Activated T-cell treated with anti-CD3 and anti-CD28 coated beads, Interleukin-2, amount 50 U/mL, for 4 hours (primary cell): Measurements from ENCODE around the gene XAF1. TPM values are rescaled to one million over a fixed set of nuclear protein-coding genes. Genes with fewer than 3 reads are reported as not detected.
"Not testable (repeated sequence)": the region's sequence is repeated elsewhere in the genome, so short reads cannot be mapped to it uniquely, and the experiment has no call there.

Source experiments
- ATAC-seq, 2 donors: fragments of 200-7000 bp; cut with Tn5 transposase; one replicate each; pipeline ENCODE4 v1.10.0; 2021
- DNase-seq: peaks from one replicate; pipeline ENCODE4 v3.0.0-alpha.2; 2020
- H3K27me3 Mint-ChIP-seq: one replicate; pipeline ENCODE4 v1.8.0; 2021; ENCODE audit warnings: low read depth, mixed read lengths
- H3K36me3 Mint-ChIP-seq: one replicate; pipeline ENCODE4 v1.8.0; 2022; ENCODE audit warnings: mixed read lengths; ENCODE audit not compliant: insufficient read depth
- H3K4me1 Mint-ChIP-seq: one replicate; pipeline ENCODE4 v1.8.0; 2021; ENCODE audit warnings: low read depth, mixed read lengths
- H3K4me3 Mint-ChIP-seq: one replicate; pipeline ENCODE4 v1.8.0; 2021; ENCODE audit warnings: mild to moderate bottlenecking, moderate library complexity, mixed read lengths
- H3K9me3 Mint-ChIP-seq: one replicate; pipeline ENCODE4 v1.8.0; 2021; ENCODE audit warnings: mixed read lengths
- total RNA-seq, 3 donors: library from RNA; stranded (reverse); gene quantifications; one replicate each; pipeline ENCODE4 v1.2.1, GENCODE V29; 2021

XAF1 gene
- total RNA-seq, 3 donors from 2014 or later = 3.9 to 10.1 (median 7.8) TPM

GRCh38 chr17:6774906-6775305 lies 19.1 kb downstream of the XAF1 start:
- H3K4me1 Mint-ChIP-seq, ATAC-seq, DNase-seq, H3K4me3 Mint-ChIP-seq: not testable (repeated sequence)
- Mint-ChIP-seq H3K9me3 (peaks cover 24% of the 10 kb centered on the region), H3K27me3 (peaks cover 19% of the 10 kb centered on the region), H3K36me3 (peaks cover 40% of the 10 kb centered on the region)

- ATAC-seq (no peak), DNase-seq (no peak)
- Mint-ChIP-seq H3K9me3 (peaks cover 24% of the 10 kb centered on the region), H3K36me3 (peaks cover 31% of the 10 kb centered on the region), H3K27me3 (peaks cover 24% of the 10 kb centered on the region), H3K4me1 (peaks cover 4% of the 10 kb centered on the region), H3K4me3 (no peak within 1 kb of the TSS)
Observed at GRCh38 chr17:6775871-6776405, 20.1 kb downstream of the XAF1 start, which contains the start of gene FBXO39. Gene FBXO39 (plus strand): TSS chr17:6776215. CDS start chr17:6779869, 3,654 bp downstream.

DNA sequence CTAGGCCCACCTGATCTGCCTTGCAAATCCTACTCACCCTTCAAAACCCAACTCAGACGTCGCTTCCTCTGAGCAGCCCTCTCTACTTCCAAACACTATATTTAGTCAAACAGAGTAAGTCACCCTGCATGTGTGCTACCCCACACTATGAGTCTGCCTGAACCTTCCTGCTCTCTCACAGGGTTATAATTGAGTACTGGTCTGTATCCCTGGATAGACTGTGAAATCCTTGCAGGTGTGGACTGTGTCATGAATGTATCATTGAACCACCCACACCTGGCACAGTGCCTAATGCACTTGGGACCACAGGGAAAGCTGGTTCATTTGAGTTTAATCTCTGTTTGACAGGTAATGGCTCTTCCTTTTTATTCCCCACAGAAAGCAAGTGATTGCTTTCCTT lies 23.6 kb downstream of the XAF1 start:
- ATAC-seq = no peak
- Mint-ChIP-seq H3K36me3 (peaks cover 4% of the 10 kb centered on the region), H3K27me3 (peaks cover 47% of the 10 kb centered on the region), H3K4me3 (no peak overlapping the region), H3K4me1 (peaks cover 4% of the 10 kb centered on the region), H3K9me3 (peaks cover 32% of the 10 kb centered on the region)
- no peak for DNase-seq

GRCh38 chr17:6780001-6780400 lies 24.2 kb downstream of the XAF1 start:
- Mint-ChIP-seq H3K36me3 (peaks cover 4% of the 10 kb centered on the region), H3K4me1 (peaks cover 4% of the 10 kb centered on the region), H3K27me3 (peaks cover 48% of the 10 kb centered on the region), H3K4me3 (no peak overlapping the region), H3K9me3 (peaks cover 34% of the 10 kb centered on the region)
- no peak for DNase-seq
- ATAC-seq = no peak

- Mint-ChIP-seq H3K27me3 (peaks cover 57% of the 10 kb centered on the region), H3K4me1 (peaks cover 7% of the 10 kb centered on the region), H3K4me3 (no peak overlapping the region), H3K9me3 (peaks cover 39% of the 10 kb centered on the region), H3K36me3 (peaks cover 4% of the 10 kb centered on the region)
- DNase-seq (no peak), ATAC-seq (peak in 1 of 2 donors; percentile 34)
Observed at GRCh38 chr17:6780886-6781285, 25.0 kb downstream of the XAF1 start.

- H3K4me3 Mint-ChIP-seq = no peak overlapping the region
- ATAC-seq (no peak), DNase-seq (no peak)
- peaks cover 4% of the 10 kb centered on the region for H3K36me3 Mint-ChIP-seq
- H3K9me3 Mint-ChIP-seq = peaks cover 41% of the 10 kb centered on the region
- peaks cover 5% of the 10 kb centered on the region for H3K4me1 Mint-ChIP-seq
- peaks cover 67% of the 10 kb centered on the region for H3K27me3 Mint-ChIP-seq
Observed at GRCh38 chr17:6782244-6782643, 26.4 kb downstream of the XAF1 start.

DNA sequence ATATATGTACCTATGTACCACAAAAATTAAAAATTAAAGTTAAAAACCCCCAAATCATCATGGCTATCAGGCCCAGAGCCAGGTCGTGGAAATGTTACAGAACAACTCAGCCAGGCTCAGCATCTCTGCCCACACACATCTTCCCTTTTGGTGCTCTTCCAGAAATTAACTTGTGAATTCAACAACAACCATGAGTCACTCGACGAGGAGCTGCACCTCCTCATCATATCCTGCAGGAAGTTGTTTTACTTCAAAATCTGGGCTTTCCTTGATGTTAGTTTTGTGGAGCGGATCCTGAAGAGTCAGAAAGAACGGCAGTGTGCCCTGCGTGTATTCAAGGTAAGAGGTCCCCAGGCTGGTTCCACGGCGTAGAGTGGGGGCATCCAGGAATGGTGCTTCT lies 30.8 kb downstream of the XAF1 start:
- Mint-ChIP-seq H3K9me3 (peaks cover 33% of the 10 kb centered on the region), H3K36me3 (peaks cover 3% of the 10 kb centered on the region), H3K27me3 (peaks cover 70% of the 10 kb centered on the region), H3K4me1 (peaks cover 5% of the 10 kb centered on the region), H3K4me3 (no peak overlapping the region)
- DNase-seq = no peak
- ATAC-seq = no peak

- H3K9me3 Mint-ChIP-seq = peaks cover 28% of the 10 kb centered on the region
- ATAC-seq (no peak), DNase-seq (no peak)
- H3K27me3 Mint-ChIP-seq = peaks cover 69% of the 10 kb centered on the region
- H3K36me3 Mint-ChIP-seq = no peaks in the 10 kb centered on the region
- no peak overlapping the region for H3K4me3 Mint-ChIP-seq
- peaks cover 5% of the 10 kb centered on the region for H3K4me1 Mint-ChIP-seq
Observed at GRCh38 chr17:6787081-6787693, 31.3 kb downstream of the XAF1 start.

GRCh38 chr17:6789146-6789545 lies 33.3 kb downstream of the XAF1 start:
- Mint-ChIP-seq H3K4me1 (peaks cover 5% of the 10 kb centered on the region), H3K9me3 (peaks cover 11% of the 10 kb centered on the region), H3K27me3 (peaks cover 67% of the 10 kb centered on the region), H3K36me3 (no peaks in the 10 kb centered on the region), H3K4me3 (no peak overlapping the region)
- DNase-seq = no peak
- no peak for ATAC-seq

- Mint-ChIP-seq H3K27me3 (peaks cover 29% of the 10 kb centered on the region), H3K4me3 (no peak overlapping the region), H3K4me1 (no peaks in the 10 kb centered on the region), H3K36me3 (no peaks in the 10 kb centered on the region), H3K9me3 (no peaks in the 10 kb centered on the region)
- no peak for DNase-seq
- no peak for ATAC-seq
Observed at GRCh38 chr17:6793748-6794493, 38.1 kb downstream of the XAF1 start.

GRCh38 chr17:6796017-6796886 lies 40.4 kb downstream of the XAF1 start:
- DNase-seq (no peak), ATAC-seq (no peak)
- H3K4me1 Mint-ChIP-seq = no peaks in the 10 kb centered on the region
- no peak overlapping the region for H3K4me3 Mint-ChIP-seq
- peaks cover 16% of the 10 kb centered on the region for H3K27me3 Mint-ChIP-seq
- H3K9me3 Mint-ChIP-seq = no peaks in the 10 kb centered on the region
- H3K36me3 Mint-ChIP-seq = no peaks in the 10 kb centered on the region

- DNase-seq = no peak
- no peak for ATAC-seq
- H3K27me3 Mint-ChIP-seq = peaks cover 11% of the 10 kb centered on the region
- H3K4me1 Mint-ChIP-seq = no peaks in the 10 kb centered on the region
- no peaks in the 10 kb centered on the region for H3K9me3 Mint-ChIP-seq
- no peak overlapping the region for H3K4me3 Mint-ChIP-seq
- no peaks in the 10 kb centered on the region for H3K36me3 Mint-ChIP-seq
Observed at GRCh38 chr17:6796887-6797490, 41.1 kb downstream of the XAF1 start.

DNA sequence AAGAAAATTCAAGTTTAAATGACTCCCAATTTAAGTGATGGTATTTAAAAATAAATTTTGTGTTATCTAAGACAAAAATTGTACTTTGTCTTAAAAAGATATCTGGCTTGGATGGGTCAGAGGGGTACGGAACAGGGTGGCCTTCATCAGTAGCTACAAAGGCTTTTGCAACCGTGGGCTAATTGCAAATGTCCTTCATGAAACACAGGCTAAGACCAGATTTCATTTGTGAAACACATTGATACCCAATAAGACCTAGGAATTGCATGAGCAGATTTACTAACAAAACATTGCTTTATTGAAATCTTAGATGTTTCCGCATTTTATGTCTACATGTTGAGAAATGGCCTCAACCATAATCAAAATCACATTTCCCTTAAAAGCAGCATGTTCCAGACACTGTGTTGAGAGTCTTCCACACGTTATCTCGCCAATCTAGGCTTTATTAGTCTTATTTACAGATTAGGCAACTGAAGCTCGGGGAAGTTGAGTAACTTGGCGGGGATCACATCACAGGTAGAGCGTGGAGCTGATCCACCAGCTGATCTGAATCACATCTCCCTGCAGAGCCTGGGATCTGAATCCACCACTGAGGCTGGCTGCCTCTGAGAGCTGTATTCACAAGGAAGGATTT lies 42.0 kb downstream of the XAF1 start:
- no peak for DNase-seq
- H3K36me3 Mint-ChIP-seq = no peaks in the 10 kb centered on the region
- H3K4me1 Mint-ChIP-seq = no peaks in the 10 kb centered on the region
- peaks cover 2% of the 10 kb centered on the region for H3K27me3 Mint-ChIP-seq
- no peaks in the 10 kb centered on the region for H3K9me3 Mint-ChIP-seq
- ATAC-seq = no peak
- H3K4me3 Mint-ChIP-seq = no peak overlapping the region
